ENCODE results near the gene APBA2. TPM values are rescaled to one million over a fixed set of nuclear protein-coding genes. Genes with fewer than 3 reads are reported as not detected.

The APBA2 gene
- total and polyA plus RNA-seq, 10 of the 15 experiments (the other 5 are each of a cell fraction or from before 2014, with no cell fraction given), result 0.06 to 0.26 (median 0.07) TPM; not detected in 7

DNA sequence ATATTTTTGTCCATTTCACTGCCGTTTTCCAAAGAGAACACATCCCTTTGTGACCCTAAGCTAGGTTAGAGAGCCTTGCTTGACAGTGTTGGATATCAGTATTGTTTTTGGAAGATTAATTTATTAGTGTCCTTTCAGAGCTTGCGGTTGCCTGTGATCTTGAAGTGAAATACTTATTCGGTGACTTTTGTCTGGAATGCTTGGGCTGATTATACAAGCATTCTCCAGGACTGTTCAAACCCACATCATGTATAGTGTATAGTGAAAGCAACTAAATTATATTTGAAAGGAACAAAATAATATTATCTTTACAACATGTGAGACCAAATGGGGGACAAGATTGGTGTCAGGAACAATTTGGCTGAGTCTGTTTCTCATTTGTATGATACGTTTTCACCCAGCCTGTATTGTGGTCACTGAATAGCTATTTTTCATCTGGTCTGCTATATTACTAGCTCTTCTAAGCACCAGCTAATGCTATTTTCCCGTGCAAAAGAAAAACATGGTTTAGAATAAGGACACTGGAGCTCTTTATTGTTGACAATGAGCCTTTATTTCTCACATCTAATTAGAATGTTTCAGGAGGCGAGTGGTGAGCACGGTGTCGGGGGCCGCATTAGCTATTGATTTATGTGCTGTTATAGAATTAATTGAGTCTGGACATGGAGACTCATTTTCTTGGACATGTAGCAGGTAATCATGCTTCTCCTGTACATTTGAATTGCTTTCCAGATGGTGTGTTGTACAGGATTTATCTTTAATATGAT lies 158.1 kb downstream of the APBA2 start:
- ChIA-PET POLR2A (no interaction called here), CTCF (no interaction called here), SMC1A (ENCODE audit: uncharacterized antibody, unreplicated experiment) (no interaction called here), RAD21 (ENCODE audit: unreplicated experiment) (no interaction called here)
- FAIRE-seq (no peak), ATAC-seq (no peak), DNase-seq (ENCODE audit: low read depth, low spot score) (no peak)
- BruUV-seq (replicated peaks), result no TSS peak
- intact Hi-C loops (cut with micrococcal nuclease; ENCODE audit: unreplicated experiment) (no loop called here), in situ Hi-C loops (cut with MboI) (no loop called here)
- H3K27ac ChIP-seq (ENCODE audit: control insufficient read depth, insufficient read depth), result no peak overlapping the region
- H3K79me2 ChIP-seq (ENCODE audit: control insufficient read depth, insufficient read depth, low read length), result no peaks in the 10 kb centered on the region
- H3K36me3 ChIP-seq (ENCODE audit: control insufficient read depth in 2 of 2, insufficient read depth in 2 of 2, low read length in 1 of 2), result no peaks in the 10 kb centered on the region
- H2AFZ ChIP-seq (ENCODE audit: control insufficient read depth, low read depth, low read length), result no peak overlapping the region
- H3K9ac ChIP-seq (ENCODE audit: control insufficient read depth, insufficient read depth, low read length), result no peak overlapping the region
- no peaks in the 10 kb centered on the region for H4K20me1 ChIP-seq (ENCODE audit: control insufficient read depth, insufficient read depth)
- no peaks in the 10 kb centered on the region for H3K4me1 ChIP-seq (ENCODE audit: control insufficient read depth, insufficient read depth, low read length)
- H3K27me3 ChIP-seq (replicated peaks in 1 of 2; ENCODE audit: control insufficient read depth in 2 of 2, insufficient read depth in 2 of 2, low read length in 1 of 2), result no peaks in the 10 kb centered on the region
- no peak overlapping the region for H3K4me3 ChIP-seq
- H3K9me3 ChIP-seq (replicated peaks; ENCODE audit: control insufficient read depth, insufficient read depth, low read length), result no peaks in the 10 kb centered on the region
- no peak overlapping the region for H3K4me2 ChIP-seq (ENCODE audit: control insufficient read depth, insufficient read depth)
- WGBS (ENCODE audit: insufficient coverage, insufficient replicate concordance, low lambda C conversion rate, missing lambda C conversion rate), result 61% methylated on average over 9 of the region's 9 CpGs
- TF ChIP-seq SIX5 (IDR thresholded peaks at IDR 0.05; ENCODE audit: low read depth, low read length, severe bottlenecking) (no peak), MYC (IDR thresholded peaks at IDR 0.05; ENCODE audit: insufficient read depth, insufficient read length, insufficient replicate concordance, low read length, severe bottlenecking) (no peak), ZBED1 (IDR thresholded peaks at IDR 0.05; ENCODE audit: borderline replicate concordance) (no peak), CBX5 (IDR thresholded peaks at IDR 0.05; ENCODE audit: low read depth) (no peak), CEBPB (IDR thresholded peaks at IDR 0.05; ENCODE audit: borderline replicate concordance in 1 of 2, low read depth in 2 of 2, low read length in 2 of 2) (no peak), JUND (IDR thresholded peaks at IDR 0.05; ENCODE audit: low read depth, low read length) (no peak), KAT2A (conservative IDR thresholded peaks at IDR 0.05; ENCODE audit: control insufficient read depth, low read depth, low read length) (no peak), SREBF1 (IDR thresholded peaks at IDR 0.05; ENCODE audit: low read length) (no peak), DPF2 (IDR thresholded peaks at IDR 0.05) (no peak), BHLHE40 (IDR thresholded peaks at IDR 0.05; ENCODE audit: borderline replicate concordance in 1 of 2, low read depth in 2 of 2, low read length in 1 of 2) (no peak), RB1 (IDR thresholded peaks at IDR 0.05; ENCODE audit: borderline replicate concordance) (no peak), BMI1 (IDR thresholded peaks at IDR 0.05; ENCODE audit: borderline replicate concordance) (no peak), HDAC6 (IDR thresholded peaks at IDR 0.05; ENCODE audit: unreplicated experiment) (no peak)
- TF ChIP-seq, protein P1, sequence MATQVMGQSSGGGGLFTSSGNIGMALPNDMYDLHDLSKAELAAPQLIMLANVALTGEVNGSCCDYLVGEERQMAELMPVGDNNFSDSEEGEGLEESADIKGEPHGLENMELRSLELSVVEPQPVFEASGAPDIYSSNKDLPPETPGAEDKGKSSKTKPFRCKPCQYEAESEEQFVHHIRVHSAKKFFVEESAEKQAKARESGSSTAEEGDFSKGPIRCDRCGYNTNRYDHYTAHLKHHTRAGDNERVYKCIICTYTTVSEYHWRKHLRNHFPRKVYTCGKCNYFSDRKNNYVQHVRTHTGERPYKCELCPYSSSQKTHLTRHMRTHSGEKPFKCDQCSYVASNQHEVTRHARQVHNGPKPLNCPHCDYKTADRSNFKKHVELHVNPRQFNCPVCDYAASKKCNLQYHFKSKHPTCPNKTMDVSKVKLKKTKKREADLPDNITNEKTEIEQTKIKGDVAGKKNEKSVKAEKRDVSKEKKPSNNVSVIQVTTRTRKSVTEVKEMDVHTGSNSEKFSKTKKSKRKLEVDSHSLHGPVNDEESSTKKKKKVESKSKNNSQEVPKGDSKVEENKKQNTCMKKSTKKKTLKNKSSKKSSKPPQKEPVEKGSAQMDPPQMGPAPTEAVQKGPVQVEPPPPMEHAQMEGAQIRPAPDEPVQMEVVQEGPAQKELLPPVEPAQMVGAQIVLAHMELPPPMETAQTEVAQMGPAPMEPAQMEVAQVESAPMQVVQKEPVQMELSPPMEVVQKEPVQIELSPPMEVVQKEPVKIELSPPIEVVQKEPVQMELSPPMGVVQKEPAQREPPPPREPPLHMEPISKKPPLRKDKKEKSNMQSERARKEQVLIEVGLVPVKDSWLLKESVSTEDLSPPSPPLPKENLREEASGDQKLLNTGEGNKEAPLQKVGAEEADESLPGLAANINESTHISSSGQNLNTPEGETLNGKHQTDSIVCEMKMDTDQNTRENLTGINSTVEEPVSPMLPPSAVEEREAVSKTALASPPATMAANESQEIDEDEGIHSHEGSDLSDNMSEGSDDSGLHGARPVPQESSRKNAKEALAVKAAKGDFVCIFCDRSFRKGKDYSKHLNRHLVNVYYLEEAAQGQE (IDR thresholded peaks at IDR 0.05; ENCODE audit: low read depth, low read length), result no peak
- TF ChIP-seq, protein P2, sequence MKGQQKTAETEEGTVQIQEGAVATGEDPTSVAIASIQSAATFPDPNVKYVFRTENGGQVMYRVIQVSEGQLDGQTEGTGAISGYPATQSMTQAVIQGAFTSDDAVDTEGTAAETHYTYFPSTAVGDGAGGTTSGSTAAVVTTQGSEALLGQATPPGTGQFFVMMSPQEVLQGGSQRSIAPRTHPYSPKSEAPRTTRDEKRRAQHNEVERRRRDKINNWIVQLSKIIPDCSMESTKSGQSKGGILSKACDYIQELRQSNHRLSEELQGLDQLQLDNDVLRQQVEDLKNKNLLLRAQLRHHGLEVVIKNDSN (IDR thresholded peaks at IDR 0.05; ENCODE audit: borderline replicate concordance, extremely low read length, insufficient read depth, low read depth, low read length), result no peak
- TF ChIP-seq, protein P3, sequence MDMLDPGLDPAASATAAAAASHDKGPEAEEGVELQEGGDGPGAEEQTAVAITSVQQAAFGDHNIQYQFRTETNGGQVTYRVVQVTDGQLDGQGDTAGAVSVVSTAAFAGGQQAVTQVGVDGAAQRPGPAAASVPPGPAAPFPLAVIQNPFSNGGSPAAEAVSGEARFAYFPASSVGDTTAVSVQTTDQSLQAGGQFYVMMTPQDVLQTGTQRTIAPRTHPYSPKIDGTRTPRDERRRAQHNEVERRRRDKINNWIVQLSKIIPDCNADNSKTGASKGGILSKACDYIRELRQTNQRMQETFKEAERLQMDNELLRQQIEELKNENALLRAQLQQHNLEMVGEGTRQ (IDR thresholded peaks at IDR 0.05; ENCODE audit: borderline replicate concordance, low read depth, low read length), result no peak
- TF ChIP-seq, protein P4, sequence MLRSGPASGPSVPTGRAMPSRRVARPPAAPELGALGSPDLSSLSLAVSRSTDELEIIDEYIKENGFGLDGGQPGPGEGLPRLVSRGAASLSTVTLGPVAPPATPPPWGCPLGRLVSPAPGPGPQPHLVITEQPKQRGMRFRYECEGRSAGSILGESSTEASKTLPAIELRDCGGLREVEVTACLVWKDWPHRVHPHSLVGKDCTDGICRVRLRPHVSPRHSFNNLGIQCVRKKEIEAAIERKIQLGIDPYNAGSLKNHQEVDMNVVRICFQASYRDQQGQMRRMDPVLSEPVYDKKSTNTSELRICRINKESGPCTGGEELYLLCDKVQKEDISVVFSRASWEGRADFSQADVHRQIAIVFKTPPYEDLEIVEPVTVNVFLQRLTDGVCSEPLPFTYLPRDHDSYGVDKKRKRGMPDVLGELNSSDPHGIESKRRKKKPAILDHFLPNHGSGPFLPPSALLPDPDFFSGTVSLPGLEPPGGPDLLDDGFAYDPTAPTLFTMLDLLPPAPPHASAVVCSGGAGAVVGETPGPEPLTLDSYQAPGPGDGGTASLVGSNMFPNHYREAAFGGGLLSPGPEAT (IDR thresholded peaks at IDR 0.05; ENCODE audit: low read depth), result no peak
